AG20443 (cell line): ENCODE results near the gene GRK4.
A peak's percentile ranks its signal among the peaks of the same experiment; 100 is the strongest.
"Not testable (repeated sequence)": the region's sequence is repeated elsewhere in the genome, so short reads cannot be mapped to it uniquely, and the experiment has no call there.

Experiments
- DNase-seq: peaks from one replicate; pipeline ENCODE4 v3.0.0; 2012; ENCODE audit warnings: low spot score, mixed read lengths

Gene GRK4

GRCh38 chr4:2942037-2942531 lies 21.3 kb upstream of the GRK4 start:
- DNase-seq: no peak

DNA sequence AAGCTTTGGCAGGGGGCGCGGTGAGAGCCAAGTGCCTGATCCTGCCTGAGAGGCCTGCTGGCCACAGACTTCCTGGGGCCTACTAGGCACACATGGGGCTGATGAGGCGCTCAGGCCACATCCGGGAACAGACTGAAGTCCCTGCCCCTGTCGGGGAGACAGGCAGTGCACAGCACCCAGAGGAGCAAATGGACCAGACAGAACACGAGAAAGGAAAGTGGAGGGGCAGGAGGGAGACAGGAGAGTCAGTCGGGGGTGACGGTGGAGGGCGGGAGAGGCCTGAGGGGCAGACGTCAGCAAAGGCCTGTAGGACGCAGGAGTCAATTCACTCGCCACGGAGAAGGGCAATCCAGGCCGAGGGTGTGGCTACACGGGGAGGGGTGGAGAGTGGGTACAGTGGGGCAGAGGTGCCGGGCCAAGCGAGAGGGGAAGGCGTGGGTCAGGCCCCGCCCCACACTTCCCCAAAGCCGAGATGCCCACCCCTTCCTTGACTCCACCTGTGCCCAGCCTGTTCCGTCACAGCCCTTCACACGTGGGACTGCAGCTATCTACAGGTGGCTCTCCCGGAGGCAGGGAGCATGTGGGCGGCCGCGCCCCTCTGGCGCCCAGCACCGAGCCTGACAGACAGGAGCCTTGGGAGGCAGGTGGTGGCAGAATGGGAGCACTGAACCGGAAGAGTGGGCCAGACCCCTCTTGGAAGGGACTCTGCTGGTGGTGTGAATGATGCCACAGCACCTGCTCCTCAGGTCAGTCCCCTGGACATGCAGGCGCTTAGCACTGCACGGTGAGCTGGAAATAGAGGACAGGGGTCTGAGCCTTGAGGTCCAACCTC lies 20.6 kb upstream of the GRK4 start:
- DNase-seq: no peak

GRCh38 chr4:2943364-2944090 lies 19.8 kb upstream of the GRK4 start:
- no peak for DNase-seq

DNA sequence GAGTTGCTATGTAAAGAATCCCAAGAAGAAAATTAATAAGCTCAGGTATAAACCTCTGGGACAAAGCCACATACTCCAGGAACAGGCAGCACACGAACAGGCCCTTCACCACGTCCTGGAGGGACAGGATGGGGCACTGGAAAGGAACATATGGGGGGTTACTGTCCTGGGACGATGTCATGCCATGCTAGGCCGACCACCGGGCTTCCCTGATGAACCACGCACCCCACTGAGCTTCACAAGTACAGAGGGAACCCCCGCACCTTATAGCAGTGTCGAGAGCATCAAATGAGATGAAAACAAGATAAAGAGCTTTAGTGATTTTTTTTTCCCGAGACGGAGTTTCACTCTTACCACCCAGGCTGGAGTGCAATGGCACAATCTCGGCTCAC lies 19.3 kb upstream of the GRK4 start:
- no peak for DNase-seq

DNA sequence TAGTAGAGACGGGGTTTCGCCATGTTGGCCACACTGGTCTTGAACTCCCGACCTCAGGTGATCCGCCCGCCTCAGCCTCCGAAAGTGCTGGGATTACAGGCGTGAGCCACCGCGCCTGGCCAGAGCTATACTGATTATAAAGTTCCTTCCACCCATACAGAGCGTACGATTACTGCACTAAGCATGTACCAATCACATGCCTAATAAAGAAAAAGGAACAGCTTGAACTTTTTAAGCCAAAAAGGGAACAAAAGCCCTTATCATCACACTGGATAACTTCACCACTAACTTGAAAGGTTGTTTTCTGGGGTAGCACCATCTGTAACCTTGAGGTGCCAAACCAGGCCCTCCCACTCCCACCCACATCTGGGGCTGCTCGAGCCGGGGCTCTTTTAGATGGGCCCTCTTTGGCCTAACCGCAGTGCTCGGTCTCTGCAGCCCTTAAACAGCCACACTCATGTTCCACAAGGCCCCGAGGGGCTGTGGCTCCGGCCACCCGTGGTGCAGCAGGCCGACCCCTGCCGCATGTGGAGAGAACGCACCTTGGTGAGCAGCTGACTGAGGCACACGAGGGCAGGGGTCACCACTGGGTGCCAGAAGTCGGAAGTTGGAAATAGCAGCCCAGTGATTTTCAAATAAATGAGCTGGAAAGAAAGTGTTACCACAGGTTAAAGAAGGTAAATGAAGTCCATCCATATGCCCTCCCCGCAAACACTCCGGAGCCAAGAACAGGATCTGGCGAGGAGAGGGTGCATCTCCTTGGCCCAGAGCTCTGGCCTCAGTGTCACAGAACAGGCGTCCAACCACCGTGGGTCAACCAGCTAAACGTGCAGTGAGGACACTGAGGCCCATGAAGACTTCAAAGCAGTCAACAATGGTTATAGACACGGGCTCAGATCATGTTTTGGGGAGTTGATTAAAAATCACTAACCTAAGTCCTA lies 18.5 kb upstream of the GRK4 start:
- DNase-seq: no peak

DNA sequence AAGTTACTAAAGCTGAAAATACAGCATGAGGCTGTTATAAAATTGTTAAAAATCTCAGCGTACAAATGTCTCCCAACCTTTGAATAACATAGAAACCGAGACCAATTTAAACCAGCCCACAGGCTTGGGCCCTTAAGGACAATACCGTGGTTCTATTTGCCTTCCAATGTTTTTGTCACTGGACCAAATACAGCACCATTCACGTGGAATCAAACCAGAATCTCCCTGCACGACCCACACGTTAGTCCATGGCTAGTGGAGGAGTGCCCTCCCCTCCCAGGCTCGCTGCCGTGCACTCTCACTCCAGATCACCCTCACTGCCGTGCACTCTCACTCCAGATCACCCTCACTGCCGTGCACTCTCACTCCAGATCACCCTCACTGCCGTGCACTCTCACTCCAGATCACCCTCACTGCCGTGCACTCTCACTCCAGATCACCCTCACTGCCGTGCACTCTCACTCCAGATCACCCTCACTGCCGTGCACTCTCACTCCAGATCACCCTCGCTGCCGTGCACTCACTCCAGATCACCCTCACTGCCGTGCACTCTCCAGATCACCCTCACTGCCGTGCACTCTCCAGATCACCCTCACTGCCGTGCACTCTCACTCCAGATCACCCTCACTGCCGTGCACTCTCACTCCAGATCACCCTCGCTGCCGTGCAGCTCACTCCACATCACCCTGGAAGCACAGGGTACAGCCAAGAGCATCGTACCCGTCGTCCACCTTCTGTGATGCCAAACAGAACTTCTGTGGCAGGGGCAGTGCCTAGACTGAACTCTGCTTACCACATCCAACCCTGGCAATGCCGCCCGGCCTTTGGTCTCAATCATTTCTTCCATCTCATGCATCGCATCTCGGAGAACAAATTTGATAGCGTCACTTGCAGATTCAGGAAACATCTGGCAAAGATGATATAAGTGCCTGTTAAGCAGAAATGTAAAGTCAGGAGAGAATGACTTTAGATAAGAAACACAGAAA lies 17.5 kb upstream of the GRK4 start:
- not testable (repeated sequence) for DNase-seq

DNA sequence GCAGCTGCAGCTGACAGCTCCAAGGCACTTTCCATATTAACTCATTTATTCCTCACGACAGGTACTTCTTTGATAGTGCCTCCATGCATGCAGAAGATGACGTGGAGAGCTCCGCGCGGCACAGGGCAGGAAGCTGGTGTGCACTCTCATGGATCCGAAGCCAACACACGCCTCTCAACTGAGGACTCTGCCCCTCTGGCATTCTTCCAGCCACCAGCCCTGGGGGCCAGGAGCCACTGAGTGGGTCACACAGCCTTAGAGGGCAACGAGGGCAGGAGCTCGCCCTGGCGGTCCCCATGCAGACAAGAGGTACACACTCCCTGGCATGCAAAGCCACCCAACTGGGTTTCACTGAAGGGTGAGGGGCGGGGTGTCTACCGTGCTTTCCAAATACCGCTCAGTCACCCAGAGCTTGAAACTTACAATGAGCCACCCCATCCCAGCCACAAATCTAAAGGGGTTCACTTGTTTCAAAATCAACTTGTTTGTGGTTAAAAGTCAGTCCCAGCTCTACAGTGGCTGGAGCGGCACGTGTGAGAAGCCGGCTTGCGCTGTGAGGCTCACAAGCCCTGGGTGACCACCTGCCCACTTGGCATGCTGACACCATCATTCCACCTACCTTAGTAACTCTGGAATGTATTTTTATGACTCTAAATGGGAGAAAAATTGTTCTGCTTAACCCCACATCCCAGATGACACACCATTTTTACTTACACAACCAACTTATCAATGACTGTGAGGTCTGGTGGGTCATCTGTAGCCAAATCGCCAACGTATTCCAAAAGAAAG lies 16.4 kb upstream of the GRK4 start:
- DNase-seq: no peak

GRCh38 chr4:2947926-2948325 lies 15.4 kb upstream of the GRK4 start:
- no peak for DNase-seq

DNA sequence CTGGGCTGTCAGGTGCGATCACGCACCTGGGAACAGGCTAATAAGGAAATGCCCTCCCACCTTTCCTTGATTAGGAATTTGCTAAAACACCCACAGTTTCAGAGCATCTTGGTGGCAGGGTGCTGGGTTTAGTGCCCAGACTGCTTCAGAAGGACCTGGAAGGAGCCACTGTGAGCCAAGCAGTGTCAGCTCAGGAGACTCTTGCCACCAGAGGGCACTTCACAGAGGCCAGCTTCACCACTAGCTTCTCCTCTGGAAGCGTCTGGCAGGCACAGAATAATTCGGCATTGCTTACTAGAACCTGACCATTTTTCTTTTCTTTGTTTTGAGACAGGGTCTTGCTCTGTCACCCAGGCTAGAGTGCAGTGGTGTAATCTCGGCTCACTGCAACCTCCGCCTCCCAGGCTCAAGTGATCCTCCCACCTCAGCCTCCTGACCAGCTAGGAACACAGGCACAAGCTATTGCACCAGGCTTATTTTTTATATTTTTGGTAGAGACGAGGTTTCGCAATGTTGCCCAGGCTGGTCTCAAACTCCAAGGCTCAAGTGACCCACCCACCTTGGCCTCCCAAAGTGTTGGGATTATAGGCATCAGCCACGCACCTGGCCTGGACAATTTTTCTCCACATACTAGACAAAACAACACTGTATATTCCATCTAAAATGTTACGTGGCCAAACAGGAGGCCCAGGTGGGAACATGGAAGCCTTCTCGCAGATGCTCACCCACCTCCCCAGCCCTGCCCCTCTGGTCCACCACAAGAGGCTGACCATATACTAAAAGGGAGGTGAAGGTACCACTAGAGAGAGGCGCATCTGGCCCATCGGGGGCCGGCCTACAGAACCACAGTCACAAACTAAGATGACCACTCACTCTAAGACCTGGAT lies 14.2 kb upstream of the GRK4 start:
- peak; percentile 59 for DNase-seq

GRCh38 chr4:2949782-2950125 lies 13.6 kb upstream of the GRK4 start:
- DNase-seq: no peak

GRCh38 chr4:2950221-2950989 lies 13.0 kb upstream of the GRK4 start:
- DNase-seq: no peak

- DNase-seq: no peak
These were observed 9.9 kb upstream of the GRK4 start for GRCh38 chr4:2953496-2953895.

- DNase-seq: no peak
These were observed 8.8 kb upstream of the GRK4 start for GRCh38 chr4:2954358-2955185.

GRCh38 chr4:2955186-2956044 lies 8.0 kb upstream of the GRK4 start:
- not testable (repeated sequence) for DNase-seq

DNA sequence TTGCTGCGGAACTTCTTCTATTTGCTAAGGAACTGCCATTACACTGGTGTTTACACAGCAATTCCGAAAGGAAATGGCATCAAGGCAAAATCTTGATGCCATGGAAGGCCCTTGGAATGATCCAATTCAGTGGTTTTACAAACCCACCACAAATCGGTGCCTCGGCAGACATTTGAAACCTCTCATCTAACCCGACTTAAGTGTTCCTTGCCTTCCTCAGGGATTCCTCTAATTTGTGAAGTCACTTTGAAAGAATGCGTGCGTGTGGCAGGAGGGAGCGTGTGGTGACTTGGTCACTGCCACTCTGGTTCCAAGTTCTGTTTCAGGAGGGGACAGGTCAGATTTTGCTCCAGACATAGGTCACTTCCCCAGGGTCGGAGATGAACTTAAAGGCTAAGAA lies 4.9 kb upstream of the GRK4 start:
- peak; percentile 39 for DNase-seq

DNA sequence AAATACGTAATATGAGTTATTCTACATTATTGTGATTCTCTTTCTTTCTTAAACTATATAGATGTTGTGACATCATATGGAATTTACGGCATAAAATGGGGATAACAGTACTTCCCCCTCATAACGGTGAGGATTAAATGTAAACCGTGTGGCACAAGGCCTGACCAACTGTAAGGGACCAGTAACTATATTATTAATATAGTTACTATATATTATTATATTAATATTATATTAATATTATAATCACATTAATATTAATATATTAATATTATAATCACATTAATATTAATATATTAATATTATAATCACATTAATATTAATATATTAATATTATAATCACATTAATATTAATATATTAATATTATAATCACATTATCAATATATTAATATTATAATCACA lies 2.9 kb upstream of the GRK4 start:
- not testable (repeated sequence) for DNase-seq

DNA sequence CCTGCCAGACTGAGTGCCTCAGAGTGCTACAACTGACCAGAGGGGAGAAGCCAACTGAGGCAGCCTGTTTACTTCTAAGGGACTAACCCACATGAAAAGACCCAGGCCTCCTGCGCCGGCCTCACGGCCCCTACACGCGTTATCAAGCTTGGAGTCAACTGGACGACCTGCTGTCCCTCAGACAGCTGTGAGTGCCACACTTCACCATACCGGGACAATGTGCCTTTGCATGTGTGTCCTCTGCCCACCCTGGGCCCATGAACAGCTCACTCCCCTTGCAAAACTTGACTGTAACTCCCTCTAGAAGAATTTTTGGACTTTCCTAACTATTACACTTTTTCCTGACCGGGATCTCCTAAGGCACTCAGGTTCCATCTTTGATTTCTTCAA lies 2.0 kb upstream of the GRK4 start:
- no peak for DNase-seq
